CD4-positive, alpha-beta memory T cell (primary cell): Measurements from ENCODE around the gene UST. TPM values are rescaled to one million over a fixed set of nuclear protein-coding genes. Genes with fewer than 3 reads are reported as not detected.
A peak's percentile ranks its signal among the peaks of the same experiment; 100 is the strongest.
"Not testable (repeated sequence)": the region's sequence is repeated elsewhere in the genome, so short reads cannot be mapped to it uniquely, and the experiment has no call there.

ENCODE experiments used
- CTCF ChIA-PET: fragments of 350-600 bp; sonication (Branson Sonifier 250); formaldehyde crosslinking; loops from one replicate; lab custom pipeline; 2021; ENCODE audit warnings: inconsistent platforms; ENCODE audit not compliant: partially characterized antibody; lab: Charles Lee
- POLR2A ChIA-PET: fragments of 350-600 bp; sonication (Branson Sonifier 250); formaldehyde crosslinking; loops from one replicate; lab custom pipeline; 2021; ENCODE audit not compliant: partially characterized antibody; lab: Charles Lee
- DNase-seq, 5 donors: peaks; one replicate each; pipeline versions ENCODE4 v3.0.0 to v3.0.0-alpha.2; 2020 to 2022; ENCODE audit warnings: mixed read lengths in 1 of 5
- H3K27ac ChIP-seq: one replicate; pipeline ENCODE4 v1.7.0; 2013; ENCODE audit warnings: low read depth, low read length
- H3K27me3 ChIP-seq: 2 replicates; pipeline ENCODE4 v1.7.0; 2013; ENCODE audit warnings: mild to moderate bottlenecking, low read length, moderate library complexity; ENCODE audit not compliant: insufficient read depth
- H3K36me3 ChIP-seq: 2 replicates; pipeline ENCODE4 v1.7.0; 2013; ENCODE audit warnings: mild to moderate bottlenecking, low read length, moderate library complexity; ENCODE audit not compliant: insufficient read depth
- H3K4me1 ChIP-seq: 2 replicates; pipeline ENCODE4 v1.7.0; 2013; ENCODE audit warnings: mild to moderate bottlenecking, low read length, moderate library complexity; ENCODE audit not compliant: insufficient read depth
- H3K4me3 ChIP-seq, 2 donors: one replicate each; pipeline ENCODE4 v1.7.0; 2013; ENCODE audit warnings: low read length in 2 of 2, mild to moderate bottlenecking in 1 of 2
- H3K9me3 ChIP-seq, 2 donors: one replicate each; pipeline ENCODE4 v1.7.0; 2013; ENCODE audit warnings: low read length in 2 of 2, control low read depth in 1 of 2; ENCODE audit not compliant: control insufficient read depth in 1 of 2
- H3K27ac Mint-ChIP-seq, 7 donors: one replicate each; pipeline ENCODE4 v1.8.0; 2020 to 2021; ENCODE audit warnings: mixed read lengths in 7 of 7, mild to moderate bottlenecking in 6 of 7, inconsistent platforms in 3 of 7, moderate library complexity in 3 of 7
- H3K27me3 Mint-ChIP-seq, 2 donors: one replicate each; pipeline ENCODE4 v1.8.0; 2020 to 2021; ENCODE audit warnings: mixed read lengths in 2 of 2
- H3K36me3 Mint-ChIP-seq, 2 donors: one replicate each; pipeline ENCODE4 v1.8.0; 2020 to 2021; ENCODE audit warnings: mixed read lengths in 2 of 2, inconsistent platforms in 1 of 2, mild to moderate bottlenecking in 1 of 2
- H3K4me1 Mint-ChIP-seq, 4 donors: one replicate each; pipeline ENCODE4 v1.8.0; 2020 to 2021; ENCODE audit warnings: mixed read lengths in 4 of 4, mild to moderate bottlenecking in 1 of 4
- H3K4me3 Mint-ChIP-seq, 8 donors: one replicate each; pipeline ENCODE4 v1.8.0; 2020 to 2021; ENCODE audit warnings: mixed read lengths in 8 of 8, mild to moderate bottlenecking in 7 of 8, moderate library complexity in 6 of 8, inconsistent platforms in 3 of 8
- H3K9me3 Mint-ChIP-seq, 8 donors: one replicate each; pipeline ENCODE4 v1.8.0; 2020 to 2021; ENCODE audit warnings: mixed read lengths in 8 of 8, mild to moderate bottlenecking in 5 of 8, inconsistent platforms in 3 of 8, moderate library complexity in 1 of 8
- intact Hi-C: fragments of 100-400 bp; cut with micrococcal nuclease; formaldehyde crosslinking; loops from one replicate; pipeline ENCODE4 v1.15.1; 2023
- polyA plus RNA-seq, 2 donors: library from polyadenylated mRNA; unstranded; fragments of 300-500 nt; fragmentation: Illumina TruSeq; gene quantifications; one replicate each; pipeline ENCODE4 v1.2.3, GENCODE V29; 2021
- total RNA-seq, 2 experiments: library from RNA; stranded (reverse); gene quantifications; one replicate each; pipeline ENCODE4 v1.2.3, GENCODE V29; 2021

UST gene
- total and polyA plus RNA-seq, 4 experiments from 2014 or later: 2.2 to 7.6 (median 5.1) TPM

DNA sequence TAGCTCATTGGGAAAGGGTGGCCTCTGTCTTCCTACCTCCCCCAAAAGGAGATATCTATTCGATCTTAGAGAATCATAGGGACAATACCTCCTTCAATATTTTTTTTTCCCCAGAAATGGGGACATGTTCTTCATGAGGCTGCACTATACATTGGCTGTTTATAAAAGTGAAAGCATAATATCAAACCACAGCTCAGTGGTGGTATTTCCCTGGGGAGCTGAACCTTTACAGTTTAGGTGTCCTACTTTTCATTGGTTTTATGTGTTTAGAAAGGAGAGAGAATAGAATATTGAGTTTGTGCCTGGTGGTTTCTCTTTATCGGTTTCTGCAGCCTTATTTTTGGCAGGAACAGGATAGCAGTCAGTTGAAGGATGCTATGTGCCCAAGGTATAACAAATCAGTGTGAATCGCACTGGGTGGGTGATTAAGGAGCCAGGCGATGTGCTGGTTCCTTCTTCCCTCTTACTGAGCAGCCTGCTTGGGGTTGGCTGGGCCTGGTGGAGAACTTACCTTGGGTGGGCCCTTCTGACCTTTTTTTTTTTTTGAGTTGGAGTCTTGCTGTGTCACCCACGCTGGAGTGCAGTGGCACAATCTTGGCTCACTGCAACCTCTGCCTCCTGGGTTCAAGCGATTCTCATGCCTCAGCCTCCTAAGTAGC, 25.2 kb downstream of the UST start:
- Mint-ChIP-seq H3K4me1 (peaks cover 28 to 54% (median 46%) of the 10 kb centered on the region in 4 donors), H3K27ac (peak overlapping the region; percentile 34 to 82 (median 67)), H3K4me3 (peak overlapping the region; percentile 29 to 79 (median 66)), H3K9me3 (no peaks in the 10 kb centered on the region), H3K36me3 (no peaks in the 10 kb centered on the region), H3K27me3 (no peaks in the 10 kb centered on the region)
- Histone ChIP-seq H3K27me3 (no peaks in the 10 kb centered on the region), H3K27ac (no peak overlapping the region), H3K4me1 (peaks cover 44% of the 10 kb centered on the region), H3K9me3 (no peaks in the 10 kb centered on the region), H3K36me3 (no peaks in the 10 kb centered on the region), H3K4me3 (no peak overlapping the region)
- DNase-seq: peak in 1 of 5 donors; percentile 26
- CTCF ChIA-PET: interaction anchor here (0.9 to 2.3 kb wide), 5 partner anchors 9 to 186 kb away, joined by 3 to 12 read pairs (median 4); no protein-coding TSS in a partner anchor
- intact Hi-C loops: no loop called here
- POLR2A ChIA-PET: interaction anchor here (0.7 to 4.1 kb wide), 5 partner anchors 9 to 24 kb away, joined by 3 to 30 read pairs (median 4); partner anchors contain the start of gene UST

DNA sequence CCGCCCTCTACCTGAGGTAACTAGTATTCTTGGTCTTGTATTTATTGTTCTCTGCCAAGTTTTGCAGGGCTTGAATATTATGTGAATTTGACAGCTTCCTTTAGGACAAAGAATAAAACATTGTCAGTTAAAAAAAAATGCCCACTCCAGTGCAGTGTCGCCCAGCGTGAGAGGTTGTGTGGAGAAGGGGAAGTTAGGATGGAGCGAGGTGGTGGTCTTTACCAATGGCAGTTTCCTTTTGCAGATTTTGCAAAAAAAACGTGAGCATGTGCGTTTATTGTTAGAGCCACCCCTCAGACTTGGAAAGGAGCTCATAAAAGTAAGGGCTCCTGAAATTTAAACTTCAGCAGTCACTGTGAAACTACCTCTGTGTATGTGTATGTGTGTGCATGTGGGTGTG, 28.3 kb downstream of the UST start:
- DNase-seq: no peak
- Histone ChIP-seq H3K36me3 (no peaks in the 10 kb centered on the region), H3K4me3 (no peak overlapping the region), H3K9me3 (no peaks in the 10 kb centered on the region), H3K4me1 (peaks cover 36% of the 10 kb centered on the region), H3K27me3 (no peaks in the 10 kb centered on the region), H3K27ac (no peak overlapping the region)
- ChIA-PET POLR2A (interaction anchor here (2.4 kb wide), 1 partner anchor 28 kb away, joined by 6 read pairs; no protein-coding TSS in a partner anchor), CTCF (no interaction called here)
- H3K36me3 Mint-ChIP-seq: no peaks in the 10 kb centered on the region
- no peaks in the 10 kb centered on the region for H3K9me3 Mint-ChIP-seq
- no peaks in the 10 kb centered on the region for H3K27me3 Mint-ChIP-seq
- peaks cover 25 to 45% (median 39%) of the 10 kb centered on the region in 4 donors for H3K4me1 Mint-ChIP-seq
- no peak overlapping the region for H3K4me3 Mint-ChIP-seq
- intact Hi-C loops: no loop called here
- peak overlapping the region in 1 of 7 donors; percentile 7 for H3K27ac Mint-ChIP-seq

DNA sequence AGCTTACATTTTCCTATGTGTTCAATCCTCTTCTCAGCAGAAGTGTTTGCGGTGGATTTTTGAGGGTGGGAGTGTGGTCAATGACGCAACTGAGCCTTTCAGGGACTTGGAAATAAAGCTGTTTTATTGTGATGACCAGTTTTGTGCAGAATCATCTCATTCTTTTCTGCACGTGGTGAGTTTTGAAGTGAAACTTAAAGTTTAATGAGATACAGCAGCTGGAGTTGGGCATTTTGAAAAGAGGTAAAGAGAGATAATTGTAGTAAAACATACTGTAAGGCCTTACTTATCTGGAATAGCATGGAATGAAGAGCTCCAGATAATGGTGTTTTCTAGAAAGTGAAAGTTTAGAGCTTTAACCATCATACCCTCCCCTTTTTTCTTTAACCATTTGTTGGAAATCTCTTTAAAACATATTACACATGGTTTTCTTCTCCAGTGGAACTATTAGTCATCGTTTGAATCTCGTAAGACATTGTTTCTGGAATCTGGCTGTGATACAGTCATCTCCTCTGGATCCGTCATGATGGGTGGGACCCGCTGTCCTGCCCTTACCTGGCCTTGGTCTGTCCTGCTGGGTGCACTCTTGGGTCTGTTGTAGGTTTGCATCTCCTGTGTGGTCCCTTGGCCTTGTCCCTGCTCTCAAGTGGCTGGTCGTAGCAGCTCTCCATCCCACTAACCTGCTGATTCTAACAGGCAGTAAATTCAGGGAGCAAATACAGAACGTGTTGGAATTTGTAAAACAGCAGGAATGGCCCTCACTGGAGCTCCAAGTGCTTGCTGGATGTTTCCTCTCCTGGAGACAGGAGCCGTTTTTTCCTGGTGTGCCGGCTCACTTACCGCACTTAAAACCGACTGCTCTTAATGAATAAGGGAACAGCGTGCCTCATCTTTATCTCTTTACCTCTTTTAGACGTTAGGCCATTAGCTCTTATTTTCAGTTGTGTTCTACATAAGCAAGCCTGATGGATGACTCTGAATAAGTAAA, 29.8 kb downstream of the UST start:
- intact Hi-C loops: loop anchor here (2.0 kb wide), 1 partner anchor 16 kb away; no protein-coding TSS in a partner anchor
- H3K27me3 Mint-ChIP-seq: no peaks in the 10 kb centered on the region
- H3K4me3 Mint-ChIP-seq: peak overlapping the region in 3 of 8 donors; percentile 49 to 51 (median 49)
- Histone ChIP-seq H3K36me3 (no peaks in the 10 kb centered on the region), H3K27ac (no peak overlapping the region), H3K4me1 (peaks cover 27% of the 10 kb centered on the region), H3K4me3 (no peak overlapping the region), H3K27me3 (no peaks in the 10 kb centered on the region), H3K9me3 (no peaks in the 10 kb centered on the region)
- no peaks in the 10 kb centered on the region for H3K9me3 Mint-ChIP-seq
- CTCF ChIA-PET: no interaction called here
- H3K36me3 Mint-ChIP-seq: no peaks in the 10 kb centered on the region
- DNase-seq: no peak
- POLR2A ChIA-PET: interaction anchor here (1.4 to 2.4 kb wide), 2 partner anchors 10 to 29 kb away, joined by 3 to 6 read pairs; no protein-coding TSS in a partner anchor
- peak overlapping the region in 4 of 7 donors; percentile 5 to 72 (median 10) for H3K27ac Mint-ChIP-seq
- H3K4me1 Mint-ChIP-seq: peaks cover 20 to 40% (median 35%) of the 10 kb centered on the region in 4 donors

DNA sequence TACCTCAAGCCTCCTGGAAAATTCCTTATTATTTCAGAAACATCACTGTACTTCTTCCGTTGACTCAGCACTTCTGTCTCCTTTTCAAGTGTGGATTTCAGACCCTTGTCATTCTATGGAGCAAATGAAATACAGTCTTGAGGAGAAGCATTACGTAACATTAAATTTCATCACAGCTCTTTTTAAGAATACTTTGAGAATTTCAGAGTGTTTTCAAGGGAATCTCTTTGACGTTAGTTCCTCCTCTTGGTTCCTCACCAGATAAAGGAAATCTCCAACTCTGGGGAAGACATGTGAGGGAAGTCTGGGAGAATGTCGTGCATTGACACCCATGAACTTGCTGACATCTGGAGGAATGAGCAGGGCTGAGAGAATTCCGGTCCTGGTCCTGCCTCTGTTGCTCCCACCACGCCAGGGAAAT, 32.3 kb downstream of the UST start:
- POLR2A ChIA-PET: no interaction called here
- Mint-ChIP-seq H3K36me3 (no peaks in the 10 kb centered on the region), H3K4me1 (peaks cover 20 to 40% (median 29%) of the 10 kb centered on the region in 4 donors)

DNA sequence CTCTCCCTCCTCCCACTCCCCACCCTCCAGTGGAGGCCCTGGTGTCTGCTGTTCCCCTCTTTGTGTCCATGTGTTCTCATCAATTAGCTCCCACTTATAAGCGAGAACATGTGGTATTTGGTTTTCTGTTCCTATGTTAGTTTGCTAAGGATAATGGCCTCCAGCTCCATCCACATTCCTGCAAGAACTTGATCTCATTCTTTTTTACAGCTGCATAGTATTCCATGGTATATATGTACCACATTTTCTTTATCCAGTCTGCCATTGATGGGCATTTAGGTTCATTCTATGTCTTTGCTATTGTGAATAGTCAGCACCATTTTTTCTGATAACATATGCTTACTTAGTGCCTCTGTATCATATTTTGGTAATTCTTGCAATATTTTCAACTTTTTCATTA, 33.6 kb downstream of the UST start:
- intact Hi-C loops: loop anchor here (1.0 kb wide), 1 partner anchor 34 kb away; no protein-coding TSS in a partner anchor

More for the DNA sequence above, 32.3 kb downstream of the UST start:
- H3K4me1 ChIP-seq: peaks cover 22% of the 10 kb centered on the region
- DNase-seq: no peak
- no peaks in the 10 kb centered on the region for H3K9me3 ChIP-seq
- peak overlapping the region in 1 of 8 donors; percentile 13 for H3K4me3 Mint-ChIP-seq
- intact Hi-C loops: no loop called here
- H3K27me3 ChIP-seq: no peaks in the 10 kb centered on the region
- H3K27ac Mint-ChIP-seq: no peak overlapping the region
- CTCF ChIA-PET: no interaction called here
- H3K27ac ChIP-seq: no peak overlapping the region
- no peaks in the 10 kb centered on the region for H3K27me3 Mint-ChIP-seq
- no peaks in the 10 kb centered on the region for H3K9me3 Mint-ChIP-seq
- H3K36me3 ChIP-seq: no peaks in the 10 kb centered on the region
- no peak overlapping the region for H3K4me3 ChIP-seq

DNA sequence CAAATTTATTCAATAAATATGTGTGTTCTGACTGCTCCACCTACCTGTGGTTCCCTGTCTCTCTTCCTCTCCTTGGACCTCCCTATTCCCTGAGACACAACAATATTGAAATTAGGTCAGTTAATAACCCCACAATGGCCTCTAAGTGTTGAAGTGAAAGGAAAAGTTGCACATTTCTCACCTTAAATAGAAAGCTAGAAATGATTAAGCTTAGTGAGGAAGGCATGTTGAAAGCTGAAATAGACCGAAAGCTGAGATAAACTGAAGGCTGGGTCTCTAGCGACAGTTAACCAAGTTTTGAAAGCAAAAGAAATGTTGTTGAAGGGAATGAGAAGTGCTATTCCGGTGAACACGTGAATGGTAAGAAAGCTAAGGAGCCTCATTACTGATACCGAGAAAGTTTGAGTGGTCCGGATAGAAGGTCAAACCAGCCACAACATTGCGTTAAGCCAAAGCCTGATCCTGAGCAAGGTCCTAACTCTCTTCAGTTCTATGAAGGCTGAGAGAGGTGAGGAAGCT, 34.1 kb downstream of the UST start:
- intact Hi-C loops: loop anchor here (1.0 kb wide), 1 partner anchor 35 kb away; no protein-coding TSS in a partner anchor
- CTCF ChIA-PET: interaction anchor here (0.7 to 2.3 kb wide), 9 partner anchors 10 to 651 kb away, joined by 3 to 14 read pairs (median 4); partner anchors contain the start of gene UST
- peak overlapping the region; percentile 45 to 92 (median 73) for H3K27ac Mint-ChIP-seq
- no peaks in the 10 kb centered on the region for H3K36me3 Mint-ChIP-seq
- peaks cover 22% of the 10 kb centered on the region for H3K4me1 ChIP-seq
- H3K9me3 ChIP-seq: no peaks in the 10 kb centered on the region
- H3K4me3 Mint-ChIP-seq: peak overlapping the region; percentile 43 to 82 (median 70)
- H3K27me3 ChIP-seq: no peaks in the 10 kb centered on the region
- POLR2A ChIA-PET: interaction anchor here (0.7 to 2.0 kb wide), 4 partner anchors 9 to 33 kb away, joined by 3 to 13 read pairs (median 8); partner anchors contain the start of gene UST
- DNase-seq: no peak
- peak overlapping the region in 1 of 2 donors; percentile 26 for H3K4me3 ChIP-seq
- H3K9me3 Mint-ChIP-seq: no peaks in the 10 kb centered on the region
- peaks cover 23 to 40% (median 28%) of the 10 kb centered on the region in 4 donors for H3K4me1 Mint-ChIP-seq
- H3K36me3 ChIP-seq: no peaks in the 10 kb centered on the region
- no peaks in the 10 kb centered on the region for H3K27me3 Mint-ChIP-seq
- peak overlapping the region; percentile 32 for H3K27ac ChIP-seq

More for the DNA sequence above, 33.6 kb downstream of the UST start:
- peaks cover 23 to 40% (median 28%) of the 10 kb centered on the region in 4 donors for H3K4me1 Mint-ChIP-seq
- H3K9me3 Mint-ChIP-seq, H3K9me3 ChIP-seq, DNase-seq, H3K27me3 ChIP-seq, H3K27ac ChIP-seq, H3K36me3 Mint-ChIP-seq, H3K4me3 ChIP-seq, H3K27me3 Mint-ChIP-seq, H3K36me3 ChIP-seq: not testable (repeated sequence)
- CTCF ChIA-PET: interaction anchor here (1.0 to 2.3 kb wide), 7 partner anchors 9 to 223 kb away, joined by 3 to 14 read pairs (median 5); partner anchors contain the start of gene UST
- POLR2A ChIA-PET: interaction anchor here (2.0 kb wide), 2 partner anchors 19 to 33 kb away, joined by 11 to 13 read pairs; partner anchors contain the start of gene UST
- H3K4me1 ChIP-seq: peaks cover 22% of the 10 kb centered on the region
- peak overlapping the region in 3 of 7 donors; percentile 6 to 78 (median 45) for H3K27ac Mint-ChIP-seq
- H3K4me3 Mint-ChIP-seq: peak overlapping the region in 2 of 8 donors; percentile 66 to 70
